A204.1 (cell line): ENCODE data around the gene MARK2.
"Not testable (repeated sequence)": the region's sequence is repeated elsewhere in the genome, so short reads cannot be mapped to it uniquely, and the experiment has no call there.

Experiments
- FAIRE-seq: peaks from 2 replicates; lab custom pipeline; 2012; peaks lifted over from hg19 to GRCh38; lab: Jason Lieb, UNC

The MARK2 gene

GRCh38 chr11:63854696-63855095, 15.8 kb downstream of the MARK2 start:
- FAIRE-seq, result no peak

- no peak for FAIRE-seq
Measured at GRCh38 chr11:63855975-63856374, 17.1 kb downstream of the MARK2 start.

GRCh38 chr11:63858628-63859550, 20.0 kb downstream of the MARK2 start:
- no peak for FAIRE-seq

- FAIRE-seq, result no peak
Measured at GRCh38 chr11:63862923-63863322, 24.0 kb downstream of the MARK2 start.

- not testable (repeated sequence) for FAIRE-seq
Measured at GRCh38 chr11:63863620-63864019, 24.7 kb downstream of the MARK2 start.

GRCh38 chr11:63866211-63866610, 27.3 kb downstream of the MARK2 start:
- no peak for FAIRE-seq

- no peak for FAIRE-seq
Measured at GRCh38 chr11:63867511-63867910, 28.6 kb downstream of the MARK2 start.

- FAIRE-seq, result no peak
Measured at GRCh38 chr11:63868399-63869064, 29.6 kb downstream of the MARK2 start.

- FAIRE-seq, result no peak
Measured at GRCh38 chr11:63869171-63869591, 30.3 kb downstream of the MARK2 start.

GRCh38 chr11:63869683-63870082, 30.8 kb downstream of the MARK2 start:
- no peak for FAIRE-seq

- FAIRE-seq, result no peak
Measured at GRCh38 chr11:63870351-63871140, 31.6 kb downstream of the MARK2 start.

- FAIRE-seq, result no peak
Measured at GRCh38 chr11:63871962-63872799, 33.3 kb downstream of the MARK2 start.

GRCh38 chr11:63872800-63873197, 33.9 kb downstream of the MARK2 start:
- no peak for FAIRE-seq

GRCh38 chr11:63873311-63873710, 34.4 kb downstream of the MARK2 start:
- no peak for FAIRE-seq

- no peak for FAIRE-seq
Measured at GRCh38 chr11:63874511-63874910, 35.6 kb downstream of the MARK2 start.

- FAIRE-seq, result no peak
Measured at GRCh38 chr11:63875506-63876065, 36.7 kb downstream of the MARK2 start.

- FAIRE-seq, result no peak
Measured at GRCh38 chr11:63876616-63877015, 37.7 kb downstream of the MARK2 start.

GRCh38 chr11:63877658-63878241, 38.8 kb downstream of the MARK2 start:
- FAIRE-seq, result no peak

- no peak for FAIRE-seq
Measured at GRCh38 chr11:63879598-63880402, 40.9 kb downstream of the MARK2 start.

- no peak for FAIRE-seq
Measured at GRCh38 chr11:63880403-63880790, 41.5 kb downstream of the MARK2 start.
